ENCODE data around the gene KLHDC9. TPM values are rescaled to one million over a fixed set of nuclear protein-coding genes. Genes with fewer than 3 reads are reported as not detected.
A peak's percentile ranks its signal among the peaks of the same experiment; 100 is the strongest.
"Not testable (repeated sequence)": the region's sequence is repeated elsewhere in the genome, so short reads cannot be mapped to it uniquely, and the experiment has no call there.

Gene KLHDC9
- total and polyA plus RNA-seq, 2 donors (not counting 1 experiment from before 2014, with no cell fraction given) = 1.6 to 2.7 TPM

GRCh38 chr1:161065681-161066080, 32.5 kb upstream of the KLHDC9 start:
- not testable (repeated sequence) for H3K9me3 Mint-ChIP-seq (ENCODE audit: insufficient read depth); H3K27ac Mint-ChIP-seq; ATAC-seq (ENCODE audit: low read depth); H2AFZ ChIP-seq (ENCODE audit: insufficient read depth, low read depth, low read length, poor library complexity, severe bottlenecking); H3K27me3 Mint-ChIP-seq; H3K9ac ChIP-seq (ENCODE audit: low read length); H3K27me3 ChIP-seq (replicated peaks in 1 of 4; ENCODE audit: control extremely low read depth in 1 of 4, control insufficient read depth in 3 of 4, insufficient read depth in 4 of 4, low read length in 3 of 4); H3K9me3 ChIP-seq (ENCODE audit: control extremely low read depth in 1 of 3, control insufficient read depth in 2 of 3, insufficient read depth in 1 of 3, low read length in 2 of 3); H3K4me3 Mint-ChIP-seq; DNase-seq; H3K4me3 ChIP-seq (ENCODE audit: control extremely low read depth in 1 of 5, extremely low read depth in 1 of 5, insufficient read depth in 1 of 5, low read depth in 2 of 5, low read length in 4 of 5)
- Histone ChIP-seq H3K27ac (ENCODE audit: low read length in 2 of 2) (peak overlapping the region in 1 of 2 donors; percentile 96), H3K4me2 (replicated peaks; ENCODE audit: low read depth, low read length, poor library complexity, severe bottlenecking) (peak overlapping the region; percentile 4), H3K36me3 (replicated peaks in 1 of 2; ENCODE audit: control extremely low read depth in 1 of 2, control insufficient read depth in 1 of 2, extremely low read depth in 1 of 2, insufficient read depth in 2 of 2, low read length in 1 of 2) (peaks cover 5 to 29% of the 10 kb centered on the region in 2 experiments), H3K4me1 (ENCODE audit: control insufficient read depth in 2 of 2, insufficient read depth in 2 of 2, low read length in 2 of 2) (peaks cover 45 to 48% of the 10 kb centered on the region in 2 donors), H4K20me1 (ENCODE audit: control insufficient read depth, insufficient read depth, low read length, poor library complexity, severe bottlenecking) (peaks cover 52% of the 10 kb centered on the region), H3K79me2 (ENCODE audit: control insufficient read depth, insufficient read depth, low read length) (peaks cover 91% of the 10 kb centered on the region)
- 100% methylated on average over 3 of the region's 7 CpGs for WGBS (ENCODE audit: insufficient coverage)
- CTCF ChIA-PET = interaction anchor here (2.0 kb wide), 1 partner anchor 18 kb away, joined by 6 read pairs; no protein-coding TSS in a partner anchor
- H3K4me1 Mint-ChIP-seq = peaks cover 66% of the 10 kb centered on the region
- intact Hi-C loops (cut with micrococcal nuclease) = loop anchor here (5.0 kb wide), 1 partner anchor 67 kb away; the partner anchor contains the start of gene DEDD
- POLR2A ChIA-PET = interaction anchor here (0.6 to 6.8 kb wide), 3 partner anchors 20 to 66 kb away, joined by 3 to 108 read pairs (median 6); partner anchors contain the start of gene USF1

DNA sequence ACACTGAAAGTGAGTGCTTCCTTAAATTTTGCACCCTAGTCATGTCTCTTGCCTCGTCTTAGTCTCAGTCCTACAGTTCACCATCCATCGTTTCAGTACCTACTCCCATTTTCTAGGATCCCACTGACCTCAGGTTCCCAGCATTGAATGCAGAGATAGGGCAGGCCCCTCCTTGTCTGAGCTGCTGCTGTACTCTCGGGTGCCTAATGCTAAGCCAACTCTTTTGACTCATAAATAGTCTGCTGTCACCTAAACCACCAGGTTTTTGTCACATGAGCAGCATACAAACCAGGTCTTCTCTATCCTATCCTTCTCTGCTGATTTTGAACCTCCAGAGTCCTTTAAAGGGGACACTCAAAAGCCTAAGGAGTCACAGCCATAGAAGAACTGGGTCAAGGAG, 31.5 kb upstream of the KLHDC9 start:
- TF ChIP-seq, protein P1, sequence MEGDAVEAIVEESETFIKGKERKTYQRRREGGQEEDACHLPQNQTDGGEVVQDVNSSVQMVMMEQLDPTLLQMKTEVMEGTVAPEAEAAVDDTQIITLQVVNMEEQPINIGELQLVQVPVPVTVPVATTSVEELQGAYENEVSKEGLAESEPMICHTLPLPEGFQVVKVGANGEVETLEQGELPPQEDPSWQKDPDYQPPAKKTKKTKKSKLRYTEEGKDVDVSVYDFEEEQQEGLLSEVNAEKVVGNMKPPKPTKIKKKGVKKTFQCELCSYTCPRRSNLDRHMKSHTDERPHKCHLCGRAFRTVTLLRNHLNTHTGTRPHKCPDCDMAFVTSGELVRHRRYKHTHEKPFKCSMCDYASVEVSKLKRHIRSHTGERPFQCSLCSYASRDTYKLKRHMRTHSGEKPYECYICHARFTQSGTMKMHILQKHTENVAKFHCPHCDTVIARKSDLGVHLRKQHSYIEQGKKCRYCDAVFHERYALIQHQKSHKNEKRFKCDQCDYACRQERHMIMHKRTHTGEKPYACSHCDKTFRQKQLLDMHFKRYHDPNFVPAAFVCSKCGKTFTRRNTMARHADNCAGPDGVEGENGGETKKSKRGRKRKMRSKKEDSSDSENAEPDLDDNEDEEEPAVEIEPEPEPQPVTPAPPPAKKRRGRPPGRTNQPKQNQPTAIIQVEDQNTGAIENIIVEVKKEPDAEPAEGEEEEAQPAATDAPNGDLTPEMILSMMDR (IDR thresholded peaks at IDR 0.05) = no peak
- no peak for TF ChIP-seq EZH2 (IDR thresholded peaks at IDR 0.05; ENCODE audit: borderline replicate concordance, insufficient read depth, low read depth, low read length, poor library complexity, severe bottlenecking)
- ChIA-PET CTCF (interaction anchor here (0.7 to 8.9 kb wide), 3 partner anchors 19 to 31 kb away, joined by 4 to 142 read pairs (median 6); partner anchors contain the start of gene KLHDC9), POLR2A (interaction anchor here (0.8 to 6.8 kb wide), 2 partner anchors 21 to 690 kb away, joined by 8 to 108 read pairs; partner anchors contain the start of gene USF1)
- Histone ChIP-seq H3K9ac (ENCODE audit: low read length) (peak overlapping the region; percentile 33), H4K20me1 (ENCODE audit: control insufficient read depth, insufficient read depth, low read length, poor library complexity, severe bottlenecking) (peaks cover 44% of the 10 kb centered on the region), H3K9me3 (ENCODE audit: control extremely low read depth in 1 of 3, control insufficient read depth in 2 of 3, insufficient read depth in 1 of 3, low read length in 2 of 3) (no peaks in the 10 kb centered on the region), H3K27me3 (replicated peaks in 1 of 4; ENCODE audit: control extremely low read depth in 1 of 4, control insufficient read depth in 3 of 4, insufficient read depth in 4 of 4, low read length in 3 of 4) (no peaks in the 10 kb centered on the region), H3K27ac (ENCODE audit: low read length in 2 of 2) (peak overlapping the region; percentile 44 to 96), H3K4me2 (replicated peaks; ENCODE audit: low read depth, low read length, poor library complexity, severe bottlenecking) (peak overlapping the region; percentile 97), H3K4me3 (ENCODE audit: control extremely low read depth in 1 of 5, extremely low read depth in 1 of 5, insufficient read depth in 1 of 5, low read depth in 2 of 5, low read length in 4 of 5) (peak overlapping the region in 3 of 5 experiments; percentile 7 to 43 (median 12)), H3K79me2 (ENCODE audit: control insufficient read depth, insufficient read depth, low read length) (peaks cover 87% of the 10 kb centered on the region), H2AFZ (ENCODE audit: insufficient read depth, low read depth, low read length, poor library complexity, severe bottlenecking) (no peak overlapping the region), H3K36me3 (replicated peaks in 1 of 2; ENCODE audit: control extremely low read depth in 1 of 2, control insufficient read depth in 1 of 2, extremely low read depth in 1 of 2, insufficient read depth in 2 of 2, low read length in 1 of 2) (peaks cover 2 to 22% of the 10 kb centered on the region in 2 experiments), H3K4me1 (ENCODE audit: control insufficient read depth in 2 of 2, insufficient read depth in 2 of 2, low read length in 2 of 2) (peaks cover 45 to 57% of the 10 kb centered on the region in 2 donors)
- H3K4me3 Mint-ChIP-seq = peak overlapping the region; percentile 100
- ATAC-seq (ENCODE audit: low read depth) (no peak), DNase-seq (peak; percentile 42)
- H3K4me1 Mint-ChIP-seq = peaks cover 65% of the 10 kb centered on the region
- peak overlapping the region; percentile 98 for H3K27ac Mint-ChIP-seq
- 43% methylated on average over 3 of the region's 3 CpGs for WGBS (ENCODE audit: insufficient coverage)
- no peaks in the 10 kb centered on the region for H3K27me3 Mint-ChIP-seq
- H3K9me3 Mint-ChIP-seq (ENCODE audit: insufficient read depth) = no peaks in the 10 kb centered on the region
- intact Hi-C loops (cut with micrococcal nuclease) = loop anchor here (5.0 kb wide), 1 partner anchor 66 kb away; the partner anchor contains the start of gene DEDD
